Head of caudate nucleus (tissue), 42 donors: ENCODE measurements around the gene RBM5.

ENCODE experiments used
- DNase-seq, 42 donors: peaks; one replicate each; pipeline versions ENCODE4 v3.0.0 to v3.0.0-alpha.2; 2020 to 2021; ENCODE audit warnings: mixed read lengths in 7 of 42
- intact Hi-C: fragments of 100-400 bp; cut with DNase I; formaldehyde crosslinking; loops from one replicate; pipeline ENCODE4 v1.15.0; 2022

RBM5 gene

GRCh38 chr3:50119786-50120185 lies 31.1 kb downstream of the RBM5 start:
- DNase-seq = peak in 1 of 42 donors; percentile 18
- intact Hi-C loops = loop anchor here (2.0 to 10.0 kb wide), 2 partner anchors 69 to 155 kb away; partner anchors contain the start of gene LSMEM2

DNA sequence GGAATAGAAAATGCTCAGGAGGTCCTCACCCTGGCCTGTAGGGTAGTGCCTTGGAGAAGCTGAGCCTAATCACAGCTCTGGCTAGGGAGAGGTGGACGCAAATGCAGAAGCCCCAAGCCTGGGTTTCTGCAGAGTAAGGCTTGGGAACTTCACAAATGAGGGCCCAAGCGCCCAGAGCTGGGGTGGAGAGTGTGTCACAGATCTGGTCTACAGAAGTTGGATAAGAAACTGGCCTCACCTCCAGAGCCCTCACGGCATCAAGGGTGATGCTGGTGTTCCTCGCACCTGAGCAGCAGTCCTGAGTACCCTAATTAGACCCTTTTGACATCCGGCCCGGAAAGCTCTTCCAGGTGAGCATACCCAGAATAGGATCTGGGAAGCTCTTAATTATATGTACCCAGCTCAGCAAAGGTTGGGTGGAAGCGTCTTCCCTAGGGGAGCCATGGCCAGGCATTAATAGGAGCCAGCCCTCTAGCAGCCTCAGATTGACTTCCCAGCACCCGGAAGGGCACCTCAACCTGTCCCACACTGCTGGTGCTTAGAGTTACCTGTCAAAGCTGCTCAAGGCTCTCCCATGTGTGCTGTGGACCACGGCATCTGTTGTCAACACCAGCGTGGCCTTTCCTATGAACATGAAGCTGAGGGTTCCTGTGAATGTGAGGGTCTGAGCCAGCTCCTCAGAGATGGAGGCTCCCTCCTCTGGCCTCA lies 31.8 kb downstream of the RBM5 start:
- intact Hi-C loops = loop anchor here (2.0 kb wide), 1 partner anchor 68 kb away; no protein-coding TSS in a partner anchor
- peak in 2 of 42 donors; percentile 24 to 32 for DNase-seq

- peak; percentile 47 to 91 (median 80) for DNase-seq
- intact Hi-C loops = loop anchor here (2.0 kb wide), 1 partner anchor 67 kb away; no protein-coding TSS in a partner anchor
Observed at GRCh38 chr3:50121072-50122032, 32.6 kb downstream of the RBM5 start.

GRCh38 chr3:50122071-50122470 lies 33.4 kb downstream of the RBM5 start:
- intact Hi-C loops = no loop called here
- peak in 3 of 42 donors; percentile 1 to 29 (median 16) for DNase-seq

GRCh38 chr3:50122661-50123391 lies 34.1 kb downstream of the RBM5 start:
- intact Hi-C loops = no loop called here
- DNase-seq = peak in 3 of 42 donors; percentile 13 to 31 (median 20)

DNA sequence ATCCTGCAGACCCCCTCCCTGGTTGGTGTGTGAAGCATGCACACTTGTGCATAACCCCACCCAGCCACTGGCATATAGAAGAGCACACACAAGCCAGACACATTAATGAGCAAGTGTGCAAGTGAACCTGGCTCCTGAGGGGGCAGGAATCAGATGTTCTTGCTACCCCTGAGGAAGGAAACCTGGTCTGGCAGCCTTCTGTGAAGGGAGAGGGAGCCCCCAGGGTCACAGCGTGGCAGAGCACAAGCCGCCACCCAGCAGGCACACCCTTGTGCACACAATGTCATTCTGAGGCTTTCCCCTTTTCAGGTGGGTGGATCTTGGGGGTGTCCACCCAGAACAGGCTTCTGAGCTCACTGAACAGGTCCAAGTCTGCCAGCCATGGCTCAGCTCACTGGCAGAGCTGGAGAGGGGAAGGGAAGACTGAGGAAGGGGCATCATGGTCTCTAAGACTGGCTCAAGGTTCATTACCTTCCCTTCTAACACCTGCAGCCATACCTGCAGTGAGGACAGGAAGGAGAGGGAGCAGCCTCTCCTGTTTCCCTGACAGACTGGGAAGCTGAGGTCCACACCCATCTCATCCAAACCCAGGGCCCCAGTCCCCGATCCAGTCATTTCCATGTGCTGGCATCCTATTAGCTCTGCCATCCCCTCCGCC lies 34.8 kb downstream of the RBM5 start:
- peak in 5 of 42 donors; percentile 15 to 34 (median 28) for DNase-seq
- intact Hi-C loops = no loop called here

GRCh38 chr3:50124052-50124799 lies 35.5 kb downstream of the RBM5 start:
- DNase-seq = peak in 1 of 42 donors; percentile 3
- intact Hi-C loops = no loop called here

GRCh38 chr3:50124800-50125178 lies 36.1 kb downstream of the RBM5 start:
- intact Hi-C loops = no loop called here
- peak in 1 of 42 donors; percentile 7 for DNase-seq

GRCh38 chr3:50125541-50126286 lies 37.0 kb downstream of the RBM5 start:
- intact Hi-C loops = no loop called here
- DNase-seq = peak in 2 of 42 donors; percentile 10 to 19

- DNase-seq = no peak
- intact Hi-C loops = no loop called here
Observed at GRCh38 chr3:50126287-50127211, 37.8 kb downstream of the RBM5 start.

- intact Hi-C loops = no loop called here
- DNase-seq = no peak
Observed at GRCh38 chr3:50127251-50127691, 38.6 kb downstream of the RBM5 start.

GRCh38 chr3:50128001-50128400 lies 39.3 kb downstream of the RBM5 start:
- intact Hi-C loops = no loop called here
- no peak for DNase-seq

DNA sequence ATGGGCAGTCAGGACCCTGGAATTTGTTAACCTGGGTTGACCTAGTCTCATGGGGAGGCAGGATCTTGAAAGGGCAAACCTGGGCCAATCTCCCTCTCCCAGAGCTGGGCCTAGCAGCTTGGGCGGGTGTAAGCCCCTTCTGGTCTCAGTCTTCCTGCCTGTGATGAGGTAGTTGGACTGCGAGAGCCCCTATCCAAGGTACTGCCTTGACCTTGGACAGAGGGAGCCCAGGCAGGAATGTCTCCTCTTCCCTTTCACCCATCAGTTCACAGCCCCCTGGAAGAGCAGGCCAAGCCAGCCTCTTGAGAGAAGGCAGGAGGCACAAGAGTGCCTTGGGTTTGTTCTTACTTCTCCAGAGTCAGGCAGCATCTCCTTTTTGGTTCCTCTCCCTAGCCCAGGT lies 41.7 kb downstream of the RBM5 start:
- intact Hi-C loops = no loop called here

GRCh38 chr3:50132421-50133282 lies 43.9 kb downstream of the RBM5 start:
- intact Hi-C loops = no loop called here
- DNase-seq = peak in 27 of 42 donors; percentile 20 to 80 (median 52)

More for the DNA sequence above, 41.7 kb downstream of the RBM5 start:
- no peak for DNase-seq

GRCh38 chr3:50133283-50133615 lies 44.5 kb downstream of the RBM5 start:
- intact Hi-C loops = no loop called here
- DNase-seq = no peak
